GM23338 (cell line): Measurements from ENCODE around the gene SLIT2. TPM values are rescaled to one million over a fixed set of nuclear protein-coding genes. Genes with fewer than 3 reads are reported as not detected.

Experiments used
- ATAC-seq: fragments of 200-7000 bp; cut with Tn5 transposase; 3 replicates; pipeline ENCODE4 v1.9.1; 2020
- DNase-seq: peaks from one replicate; pipeline ENCODE4 v3.0.0-alpha.2; 2015; ENCODE audit warnings: low spot score
- H2AFZ ChIP-seq: fragments of 200-600 bp; sonication (generic); 2 replicates; pipeline ENCODE4 v1.8.0; 2016; ENCODE audit warnings: antibody characterized with exemption, mild to moderate bottlenecking, moderate library complexity
- H3F3A ChIP-seq: fragments of 200-600 bp; sonication (generic); replicated peaks from 2 replicates; pipeline ENCODE4 v1.8.0; 2017; ENCODE audit warnings: antibody characterized with exemption, mixed run types, low read depth
- H3K27ac ChIP-seq: fragments of 200-600 bp; sonication (generic); 2 replicates; pipeline ENCODE4 v1.6.1; 2016; ENCODE audit warnings: low read depth
- H3K27me3 ChIP-seq: fragments of 200-600 bp; sonication (generic); 2 replicates; pipeline ENCODE4 v1.8.0; 2016; ENCODE audit warnings: mild to moderate bottlenecking, mixed run types, moderate library complexity; ENCODE audit not compliant: insufficient read depth
- H3K36me3 ChIP-seq: fragments of 200-600 bp; sonication (generic); 2 replicates; pipeline ENCODE4 v1.8.0; 2016; ENCODE audit warnings: mild to moderate bottlenecking; ENCODE audit not compliant: insufficient read depth
- H3K4me1 ChIP-seq: fragments of 200-600 bp; sonication (generic); 2 replicates; pipeline ENCODE4 v1.8.0; 2016; ENCODE audit warnings: mild to moderate bottlenecking, moderate library complexity; ENCODE audit not compliant: insufficient read depth
- H3K4me2 ChIP-seq: fragments of 200-600 bp; sonication (generic); 2 replicates; pipeline ENCODE4 v1.7.1; 2017; ENCODE audit warnings: mixed run types
- H3K4me3 ChIP-seq: fragments of 200-600 bp; sonication (generic); 2 replicates; pipeline ENCODE4 v1.6.1; 2016; ENCODE audit warnings: mixed run types
- H3K79me2 ChIP-seq: fragments of 200-600 bp; sonication (generic); replicated peaks from 2 replicates; pipeline ENCODE4 v1.8.0; 2017; ENCODE audit warnings: mild to moderate bottlenecking; ENCODE audit not compliant: insufficient read depth
- H3K9me2 ChIP-seq: fragments of 200-600 bp; sonication (generic); 2 replicates; pipeline ENCODE4 v1.8.0; 2017; ENCODE audit not compliant: insufficient read depth
- H4K20me1 ChIP-seq: fragments of 200-600 bp; sonication (generic); replicated peaks from 2 replicates; pipeline ENCODE4 v1.8.0; 2017; ENCODE audit warnings: mild to moderate bottlenecking; ENCODE audit not compliant: insufficient read depth
- H3K27ac Mint-ChIP-seq: 2 replicates; pipeline ENCODE4 v1.8.0; 2020; ENCODE audit warnings: inconsistent platforms, mild to moderate bottlenecking, moderate library complexity, mixed read lengths
- H3K27me3 Mint-ChIP-seq: 3 replicates; pipeline ENCODE4 v1.8.0; 2022; ENCODE audit warnings: low read depth, mild to moderate bottlenecking, moderate library complexity, mixed read lengths, inconsistent platforms; ENCODE audit not compliant: insufficient read depth, poor library complexity
- H3K36me3 Mint-ChIP-seq: 3 replicates; pipeline ENCODE4 v1.8.0; 2021; ENCODE audit warnings: low read depth, mild to moderate bottlenecking, inconsistent platforms, moderate library complexity, mixed read lengths
- H3K4me1 Mint-ChIP-seq: 3 replicates; pipeline ENCODE4 v1.8.0; 2020; ENCODE audit warnings: mild to moderate bottlenecking, inconsistent platforms, mixed read lengths
- H3K4me3 Mint-ChIP-seq: 3 replicates; pipeline ENCODE4 v1.8.0; 2021; ENCODE audit warnings: moderate library complexity, mild to moderate bottlenecking, inconsistent platforms, mixed read lengths
- H3K9me3 Mint-ChIP-seq: 3 replicates; pipeline ENCODE4 v1.8.0; 2020; ENCODE audit warnings: moderate library complexity, mild to moderate bottlenecking, inconsistent platforms, mixed read lengths
- ETS1 ChIP-seq: IDR thresholded peaks from 2 replicates; pipeline ENCODE4 v1.6.1; 2016; ENCODE audit warnings: antibody characterized with exemption
- EZH2 ChIP-seq: fragments of 200-600 bp; sonication (generic); IDR thresholded peaks from one replicate; pipeline ENCODE4 v1.8.0; 2017; ENCODE audit warnings: antibody characterized with exemption, mild to moderate bottlenecking, low read depth; ENCODE audit not compliant: unreplicated experiment
- EZH2phosphoT487 ChIP-seq: fragments of 200-600 bp; sonication (generic); IDR thresholded peaks from one replicate; pipeline ENCODE4 v1.8.1; 2018; ENCODE audit warnings: antibody characterized with exemption; ENCODE audit not compliant: unreplicated experiment
- NANOG ChIP-seq: IDR thresholded peaks from 2 replicates; pipeline ENCODE4 v1.6.1; 2016; ENCODE audit warnings: antibody characterized with exemption, borderline replicate concordance
- POLR2AphosphoS5 ChIP-seq: IDR thresholded peaks from 2 replicates; pipeline ENCODE4 v1.6.1; 2016; ENCODE audit warnings: antibody characterized with exemption, low read depth
- REST ChIP-seq: IDR thresholded peaks from one replicate; pipeline ENCODE4 v1.6.1; 2018; ENCODE audit warnings: antibody characterized with exemption; ENCODE audit not compliant: unreplicated experiment
- ZNF114 ChIP-seq: fragments of 250-450 bp; sonication (Bioruptor Pico); IDR thresholded peaks from 2 replicates; pipeline ENCODE4 v1.5.0; 2020; ENCODE audit warnings: mild to moderate bottlenecking, moderate library complexity
- ZNF331 ChIP-seq: fragments of 250-450 bp; sonication (Bioruptor Pico); IDR thresholded peaks from 2 replicates; pipeline ENCODE4 v1.5.0; 2020; ENCODE audit warnings: low read depth, mild to moderate bottlenecking, moderate library complexity
- polyA plus RNA-seq: library from polyadenylated mRNA; unstranded; fragments of >200 nt; fragmentation: Nextera tagmentation; extraction: Ambion mirVana; gene quantifications from 2 replicates; pipeline ENCODE4 v1.2.1, GENCODE V29; 2016
- total RNA-seq: library from RNA; depleted of rRNA; stranded (reverse); fragments of >200 nt; shearing (Covaris generic); gene quantifications from 2 replicates; pipeline ENCODE4 v1.2.3, GENCODE V29; 2014
- TF ChIP-seq, protein P1 (sequence below): fragments of 250-450 bp; sonication (Bioruptor Pico); IDR thresholded peaks from 2 replicates; pipeline ENCODE4 v1.5.0; 2020; ENCODE audit warnings: mild to moderate bottlenecking, moderate library complexity
- TF ChIP-seq, protein P2 (sequence below), 2 experiments: fragments of 200-600 bp in 1 of 2; sonication (generic) in 1 of 2; conservative IDR thresholded peaks; 2 replicates each; pipeline versions ENCODE4 v1.5.1 to v1.6.1; 2016 to 2017; ENCODE audit warnings: antibody characterized with exemption in 2 of 2, low read depth in 2 of 2, mild to moderate bottlenecking in 2 of 2, moderate library complexity in 1 of 2

Gene SLIT2
- total and polyA plus RNA-seq, 2 experiments from 2014 or later, result 5.2 to 5.6 TPM

- TF ChIP-seq ZNF331 (CRISPR knock-in tag) (no peak), POLR2AphosphoS5 (no peak), REST (no peak), EZH2phosphoT487 (no peak), NANOG (no peak), EZH2 (no peak), ETS1 (no peak), ZNF114 (CRISPR knock-in tag) (no peak)
- TF ChIP-seq, protein P1, sequence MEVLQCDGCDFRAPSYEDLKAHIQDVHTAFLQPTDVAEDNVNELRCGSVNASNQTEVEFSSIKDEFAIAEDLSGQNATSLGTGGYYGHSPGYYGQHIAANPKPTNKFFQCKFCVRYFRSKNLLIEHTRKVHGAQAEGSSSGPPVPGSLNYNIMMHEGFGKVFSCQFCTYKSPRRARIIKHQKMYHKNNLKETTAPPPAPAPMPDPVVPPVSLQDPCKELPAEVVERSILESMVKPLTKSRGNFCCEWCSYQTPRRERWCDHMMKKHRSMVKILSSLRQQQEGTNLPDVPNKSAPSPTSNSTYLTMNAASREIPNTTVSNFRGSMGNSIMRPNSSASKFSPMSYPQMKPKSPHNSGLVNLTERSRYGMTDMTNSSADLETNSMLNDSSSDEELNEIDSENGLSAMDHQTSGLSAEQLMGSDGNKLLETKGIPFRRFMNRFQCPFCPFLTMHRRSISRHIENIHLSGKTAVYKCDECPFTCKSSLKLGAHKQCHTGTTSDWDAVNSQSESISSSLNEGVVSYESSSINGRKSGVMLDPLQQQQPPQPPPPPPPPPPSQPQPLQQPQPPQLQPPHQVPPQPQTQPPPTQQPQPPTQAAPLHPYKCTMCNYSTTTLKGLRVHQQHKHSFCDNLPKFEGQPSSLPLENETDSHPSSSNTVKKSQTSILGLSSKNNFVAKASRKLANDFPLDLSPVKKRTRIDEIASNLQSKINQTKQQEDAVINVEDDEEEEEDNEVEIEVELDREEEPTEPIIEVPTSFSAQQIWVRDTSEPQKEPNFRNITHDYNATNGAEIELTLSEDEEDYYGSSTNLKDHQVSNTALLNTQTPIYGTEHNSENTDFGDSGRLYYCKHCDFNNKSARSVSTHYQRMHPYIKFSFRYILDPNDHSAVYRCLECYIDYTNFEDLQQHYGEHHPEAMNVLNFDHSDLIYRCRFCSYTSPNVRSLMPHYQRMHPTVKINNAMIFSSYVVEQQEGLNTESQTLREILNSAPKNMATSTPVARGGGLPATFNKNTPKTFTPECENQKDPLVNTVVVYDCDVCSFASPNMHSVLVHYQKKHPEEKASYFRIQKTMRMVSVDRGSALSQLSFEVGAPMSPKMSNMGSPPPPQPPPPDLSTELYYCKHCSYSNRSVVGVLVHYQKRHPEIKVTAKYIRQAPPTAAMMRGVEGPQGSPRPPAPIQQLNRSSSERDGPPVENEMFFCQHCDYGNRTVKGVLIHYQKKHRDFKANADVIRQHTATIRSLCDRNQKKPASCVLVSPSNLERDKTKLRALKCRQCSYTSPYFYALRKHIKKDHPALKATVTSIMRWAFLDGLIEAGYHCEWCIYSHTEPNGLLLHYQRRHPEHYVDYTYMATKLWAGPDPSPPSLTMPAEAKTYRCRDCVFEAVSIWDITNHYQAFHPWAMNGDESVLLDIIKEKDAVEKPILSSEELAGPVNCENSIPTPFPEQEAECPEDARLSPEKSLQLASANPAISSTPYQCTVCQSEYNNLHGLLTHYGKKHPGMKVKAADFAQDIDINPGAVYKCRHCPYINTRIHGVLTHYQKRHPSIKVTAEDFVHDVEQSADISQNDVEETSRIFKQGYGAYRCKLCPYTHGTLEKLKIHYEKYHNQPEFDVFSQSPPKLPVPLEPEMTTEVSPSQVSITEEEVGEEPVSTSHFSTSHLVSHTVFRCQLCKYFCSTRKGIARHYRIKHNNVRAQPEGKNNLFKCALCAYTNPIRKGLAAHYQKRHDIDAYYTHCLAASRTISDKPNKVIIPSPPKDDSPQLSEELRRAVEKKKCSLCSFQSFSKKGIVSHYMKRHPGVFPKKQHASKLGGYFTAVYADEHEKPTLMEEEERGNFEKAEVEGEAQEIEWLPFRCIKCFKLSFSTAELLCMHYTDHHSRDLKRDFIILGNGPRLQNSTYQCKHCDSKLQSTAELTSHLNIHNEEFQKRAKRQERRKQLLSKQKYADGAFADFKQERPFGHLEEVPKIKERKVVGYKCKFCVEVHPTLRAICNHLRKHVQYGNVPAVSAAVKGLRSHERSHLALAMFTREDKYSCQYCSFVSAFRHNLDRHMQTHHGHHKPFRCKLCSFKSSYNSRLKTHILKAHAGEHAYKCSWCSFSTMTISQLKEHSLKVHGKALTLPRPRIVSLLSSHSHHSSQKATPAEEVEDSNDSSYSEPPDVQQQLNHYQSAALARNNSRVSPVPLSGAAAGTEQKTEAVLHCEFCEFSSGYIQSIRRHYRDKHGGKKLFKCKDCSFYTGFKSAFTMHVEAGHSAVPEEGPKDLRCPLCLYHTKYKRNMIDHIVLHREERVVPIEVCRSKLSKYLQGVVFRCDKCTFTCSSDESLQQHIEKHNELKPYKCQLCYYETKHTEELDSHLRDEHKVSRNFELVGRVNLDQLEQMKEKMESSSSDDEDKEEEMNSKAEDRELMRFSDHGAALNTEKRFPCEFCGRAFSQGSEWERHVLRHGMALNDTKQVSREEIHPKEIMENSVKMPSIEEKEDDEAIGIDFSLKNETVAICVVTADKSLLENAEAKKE (CRISPR knock-in tag), result no peak
- TF ChIP-seq, protein P2, sequence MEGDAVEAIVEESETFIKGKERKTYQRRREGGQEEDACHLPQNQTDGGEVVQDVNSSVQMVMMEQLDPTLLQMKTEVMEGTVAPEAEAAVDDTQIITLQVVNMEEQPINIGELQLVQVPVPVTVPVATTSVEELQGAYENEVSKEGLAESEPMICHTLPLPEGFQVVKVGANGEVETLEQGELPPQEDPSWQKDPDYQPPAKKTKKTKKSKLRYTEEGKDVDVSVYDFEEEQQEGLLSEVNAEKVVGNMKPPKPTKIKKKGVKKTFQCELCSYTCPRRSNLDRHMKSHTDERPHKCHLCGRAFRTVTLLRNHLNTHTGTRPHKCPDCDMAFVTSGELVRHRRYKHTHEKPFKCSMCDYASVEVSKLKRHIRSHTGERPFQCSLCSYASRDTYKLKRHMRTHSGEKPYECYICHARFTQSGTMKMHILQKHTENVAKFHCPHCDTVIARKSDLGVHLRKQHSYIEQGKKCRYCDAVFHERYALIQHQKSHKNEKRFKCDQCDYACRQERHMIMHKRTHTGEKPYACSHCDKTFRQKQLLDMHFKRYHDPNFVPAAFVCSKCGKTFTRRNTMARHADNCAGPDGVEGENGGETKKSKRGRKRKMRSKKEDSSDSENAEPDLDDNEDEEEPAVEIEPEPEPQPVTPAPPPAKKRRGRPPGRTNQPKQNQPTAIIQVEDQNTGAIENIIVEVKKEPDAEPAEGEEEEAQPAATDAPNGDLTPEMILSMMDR (conservative IDR thresholded peaks at IDR 0.05; ENCODE audit: low read depth in 2 of 2), result no peak
- Mint-ChIP-seq H3K27me3 (no peaks in the 10 kb centered on the region), H3K27ac (no peak overlapping the region), H3K36me3 (no peaks in the 10 kb centered on the region), H3K9me3 (no peaks in the 10 kb centered on the region), H3K4me3 (no peak overlapping the region), H3K4me1 (peaks cover 34% of the 10 kb centered on the region)
- no peak for ATAC-seq
- Histone ChIP-seq H3K9me2 (no peaks in the 10 kb centered on the region), H2AFZ (no peak overlapping the region), H3K36me3 (no peaks in the 10 kb centered on the region), H4K20me1 (no peaks in the 10 kb centered on the region), H3K4me3 (no peak overlapping the region), H3K4me2 (no peak overlapping the region), H3K27me3 (no peaks in the 10 kb centered on the region), H3K27ac (no peak overlapping the region), H3F3A (no peaks in the 10 kb centered on the region), H3K4me1 (peaks cover 17% of the 10 kb centered on the region), H3K79me2 (no peaks in the 10 kb centered on the region)
- DNase-seq, result no peak
Measured at GRCh38 chr4:20276848-20277247, 25.1 kb downstream of the SLIT2 start.
